PC-3 (cell line): ENCODE results near the gene SDCBP2.

Experiments used
- CTCF ChIP-seq: fragments of 300-600 bp; sonication (generic); conservative IDR thresholded peaks from 2 replicates; pipeline ENCODE4 v1.5.1; 2017; ENCODE audit warnings: antibody characterized with exemption, low read depth, mild to moderate bottlenecking, low read length
- EZH2 ChIP-seq: fragments of 300-600 bp; sonication (generic); IDR thresholded peaks from one replicate; pipeline ENCODE4 v1.6.1; 2017; ENCODE audit warnings: antibody characterized with exemption, mild to moderate bottlenecking, low read length; ENCODE audit not compliant: unreplicated experiment

GRCh38 chr20:1274485-1275311 is 54.2 kb downstream of the SDCBP2 start:
- TF ChIP-seq CTCF (no peak), EZH2 (no peak)
